Panc1 (cell line): ENCODE data around the gene CHD6.

Experiments
- POLR2AphosphoS5 ChIP-seq: IDR thresholded peaks from 2 replicates; pipeline ENCODE4 v1.6.1; 2012; ENCODE audit warnings: mild to moderate bottlenecking, low read depth, low read length, moderate library complexity
- TF ChIP-seq, protein P1 (sequence below): fragments of 450-650 bp; IDR thresholded peaks from 2 replicates; pipeline ENCODE4 v1.5.1; 2017; ENCODE audit warnings: mild to moderate bottlenecking

DNA sequence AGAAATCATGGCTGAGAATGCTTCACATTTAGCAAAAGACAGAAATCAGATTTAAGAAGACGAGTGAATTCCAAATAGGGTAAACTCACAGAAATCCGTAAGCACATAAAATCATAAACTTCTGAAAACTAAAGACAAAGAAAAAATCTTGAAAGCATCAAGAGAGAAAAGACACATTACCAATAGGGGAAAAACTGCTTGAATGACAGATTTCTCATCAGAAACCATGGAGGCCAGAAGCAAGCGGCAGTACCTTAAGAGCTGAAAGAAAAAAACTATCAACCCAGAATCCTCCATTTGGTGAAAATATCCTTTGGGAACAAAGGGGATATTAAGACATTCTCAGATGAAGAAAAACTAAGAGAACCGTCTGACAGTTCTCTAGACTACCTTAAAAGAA is 185.0 kb downstream of the CHD6 start:
- TF ChIP-seq, protein P1, sequence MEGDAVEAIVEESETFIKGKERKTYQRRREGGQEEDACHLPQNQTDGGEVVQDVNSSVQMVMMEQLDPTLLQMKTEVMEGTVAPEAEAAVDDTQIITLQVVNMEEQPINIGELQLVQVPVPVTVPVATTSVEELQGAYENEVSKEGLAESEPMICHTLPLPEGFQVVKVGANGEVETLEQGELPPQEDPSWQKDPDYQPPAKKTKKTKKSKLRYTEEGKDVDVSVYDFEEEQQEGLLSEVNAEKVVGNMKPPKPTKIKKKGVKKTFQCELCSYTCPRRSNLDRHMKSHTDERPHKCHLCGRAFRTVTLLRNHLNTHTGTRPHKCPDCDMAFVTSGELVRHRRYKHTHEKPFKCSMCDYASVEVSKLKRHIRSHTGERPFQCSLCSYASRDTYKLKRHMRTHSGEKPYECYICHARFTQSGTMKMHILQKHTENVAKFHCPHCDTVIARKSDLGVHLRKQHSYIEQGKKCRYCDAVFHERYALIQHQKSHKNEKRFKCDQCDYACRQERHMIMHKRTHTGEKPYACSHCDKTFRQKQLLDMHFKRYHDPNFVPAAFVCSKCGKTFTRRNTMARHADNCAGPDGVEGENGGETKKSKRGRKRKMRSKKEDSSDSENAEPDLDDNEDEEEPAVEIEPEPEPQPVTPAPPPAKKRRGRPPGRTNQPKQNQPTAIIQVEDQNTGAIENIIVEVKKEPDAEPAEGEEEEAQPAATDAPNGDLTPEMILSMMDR: no peak
- TF ChIP-seq POLR2AphosphoS5: no peak
